GM21723 (cell line): ENCODE measurements around the gene SANBR.
A peak's percentile ranks its signal among the peaks of the same experiment; 100 is the strongest.
"Not testable (repeated sequence)": the region's sequence is repeated elsewhere in the genome, so short reads cannot be mapped to it uniquely, and the experiment has no call there.

Experiments
- ATAC-seq: cut with Tn5 transposase; IDR thresholded peaks from one replicate; pipeline ENCODE4 v1.9.1; 2021; ENCODE audit warnings: mild to moderate bottlenecking, moderate library complexity; ENCODE audit not compliant: unreplicated experiment

SANBR gene

GRCh38 chr2:61065714-61066709 lies at the start of gene SANBR:
Gene SANBR, plus strand, starts transcription at chr2:61065871. Its CDS starts 4,480 bp downstream, at chr2:61070351.
- ATAC-seq, result peak; percentile 96

- no peak for ATAC-seq
These were observed 49.7 kb upstream of the SANBR start for GRCh38 chr2:61015976-61016375.

GRCh38 chr2:61016392-61017002 lies 49.2 kb upstream of the SANBR start:
- ATAC-seq, result peak; percentile 4

GRCh38 chr2:61017003-61017555 lies 48.6 kb upstream of the SANBR start:
- ATAC-seq, result peak; percentile 72

GRCh38 chr2:61017556-61018317 lies 47.9 kb upstream of the SANBR start, which contains the start of the genes PEX13 and PUS10:
Gene PEX13, plus strand, starts transcription at chr2:61017720. Its CDS starts 40 bp downstream, at chr2:61017760.
Gene PUS10, minus strand, starts transcription at chr2:61018255. Its CDS starts 6,365 bp downstream, at chr2:61011890.
- peak; percentile 89 for ATAC-seq

- ATAC-seq, result no peak
These were observed 47.3 kb upstream of the SANBR start for GRCh38 chr2:61018318-61018755.

GRCh38 chr2:61018798-61019197 lies 46.9 kb upstream of the SANBR start:
- ATAC-seq, result no peak

- no peak for ATAC-seq
These were observed 44.4 kb upstream of the SANBR start for GRCh38 chr2:61021228-61021660.

- ATAC-seq, result no peak
These were observed 42.0 kb upstream of the SANBR start for GRCh38 chr2:61023670-61024069.

GRCh38 chr2:61029533-61029932 lies 36.1 kb upstream of the SANBR start:
- ATAC-seq, result no peak

GRCh38 chr2:61034592-61034991 lies 31.1 kb upstream of the SANBR start:
- not testable (repeated sequence) for ATAC-seq

- not testable (repeated sequence) for ATAC-seq
These were observed 29.0 kb upstream of the SANBR start for GRCh38 chr2:61036643-61037042.

GRCh38 chr2:61042807-61043206 lies 22.9 kb upstream of the SANBR start:
- ATAC-seq, result no peak

GRCh38 chr2:61044636-61045035 lies 21.0 kb upstream of the SANBR start:
- peak; percentile 54 for ATAC-seq

GRCh38 chr2:61045226-61045625 lies 20.4 kb upstream of the SANBR start:
- no peak for ATAC-seq

- no peak for ATAC-seq
These were observed 19.7 kb upstream of the SANBR start for GRCh38 chr2:61045999-61046398.

GRCh38 chr2:61055557-61055956 lies 10.1 kb upstream of the SANBR start:
- ATAC-seq, result no peak

- ATAC-seq, result no peak
These were observed 8.1 kb upstream of the SANBR start for GRCh38 chr2:61057562-61057961.

GRCh38 chr2:61059382-61059781 lies 6.3 kb upstream of the SANBR start:
- no peak for ATAC-seq

GRCh38 chr2:61074100-61074499 lies 8.4 kb downstream of the SANBR start:
- ATAC-seq, result no peak

- ATAC-seq, result no peak
These were observed 20.2 kb downstream of the SANBR start for GRCh38 chr2:61085883-61086282.
